H1 (cell line): ENCODE results near the gene FAM241A. TPM values are rescaled to one million over a fixed set of nuclear protein-coding genes. Genes with fewer than 3 reads are reported as not detected.
A peak's percentile ranks its signal among the peaks of the same experiment; 100 is the strongest.

Source experiments
- ASH2L ChIP-seq: fragments of 200-600, 300-600 bp; sonication (generic); IDR thresholded peaks from one replicate; pipeline ENCODE4 v1.7.1; 2017; ENCODE audit warnings: low read length
- BRCA1 ChIP-seq: IDR thresholded peaks from 2 replicates; pipeline ENCODE4 v1.6.1; 2012; ENCODE audit warnings: low read depth, low read length, improper control_type of control experiment
- CHD2 ChIP-seq: IDR thresholded peaks from 2 replicates; pipeline ENCODE4 v1.6.1; 2012; ENCODE audit warnings: low read length, improper control_type of control experiment
- CREB1 ChIP-seq: IDR thresholded peaks from 2 replicates; pipeline ENCODE4 v1.6.1; 2012; ENCODE audit warnings: inconsistent platforms
- CTBP2 ChIP-seq: IDR thresholded peaks from 2 replicates; pipeline ENCODE4 v1.7.0; 2011; ENCODE audit warnings: borderline replicate concordance, mild to moderate bottlenecking, moderate library complexity, mixed read lengths, low read length; ENCODE audit not compliant: insufficient read depth, insufficient read length
- GABPA ChIP-seq: IDR thresholded peaks from 2 replicates; pipeline ENCODE4 v1.6.1; 2011; ENCODE audit warnings: mild to moderate bottlenecking, low read length, moderate library complexity, borderline replicate concordance; ENCODE audit not compliant: insufficient read depth
- GTF2F1 ChIP-seq: IDR thresholded peaks from 2 replicates; pipeline ENCODE4 v1.6.1; 2012; ENCODE audit warnings: low read depth, low read length, improper control_type of control experiment, borderline replicate concordance
- JUN ChIP-seq: IDR thresholded peaks from 2 replicates; pipeline ENCODE4 v1.6.1; 2011; ENCODE audit warnings: low read depth, mild to moderate bottlenecking, improper control_type of control experiment, low read length
- KDM5A ChIP-seq: fragments of 200-600 bp; IDR thresholded peaks from 2 replicates; pipeline ENCODE4 v1.7.1; 2012; ENCODE audit warnings: mild to moderate bottlenecking, low read length, inconsistent platforms, mixed read lengths
- MAFK ChIP-seq: IDR thresholded peaks from 2 replicates; pipeline ENCODE4 v1.6.1; 2012; ENCODE audit warnings: low read depth, mild to moderate bottlenecking, improper control_type of control experiment, low read length
- MAX ChIP-seq: IDR thresholded peaks from 2 replicates; pipeline ENCODE4 v1.6.1; 2012; ENCODE audit warnings: inconsistent platforms
- NANOG ChIP-seq: IDR thresholded peaks from 2 replicates; pipeline ENCODE4 v1.6.1; 2011; ENCODE audit warnings: low read length, low read depth, mild to moderate bottlenecking, inconsistent platforms; ENCODE audit not compliant: insufficient read depth, poor library complexity, severe bottlenecking
- PHF8 ChIP-seq: fragments of 200-600 bp; sonication (generic); conservative IDR thresholded peaks from 2 replicates; pipeline ENCODE4 v1.7.1; 2012; ENCODE audit warnings: low read depth, mild to moderate bottlenecking, inconsistent platforms, low read length, moderate library complexity
- POLR2A ChIP-seq, 2 experiments: IDR thresholded peaks; 1 replicate in 1 of 2; 2 replicates in 1 of 2; pipeline ENCODE4 v1.6.1; 2011; ENCODE audit warnings: low read depth in 2 of 2, low read length in 2 of 2, mild to moderate bottlenecking in 2 of 2; ENCODE audit errors: control extremely low read depth in 1 of 2
- POU5F1 ChIP-seq: IDR thresholded peaks from 2 replicates; pipeline ENCODE4 v1.6.1; 2011; ENCODE audit warnings: low read depth, mild to moderate bottlenecking, low read length, moderate library complexity
- RAD21 ChIP-seq, 2 experiments: IDR thresholded peaks in 1 of 2; conservative IDR thresholded peaks in 1 of 2; 2 replicates each; pipeline ENCODE4 v1.6.1; 2011; ENCODE audit warnings: low read depth in 2 of 2, low read length in 2 of 2, improper control_type of control experiment in 1 of 2, inconsistent platforms in 1 of 2, mild to moderate bottlenecking in 1 of 2, moderate library complexity in 1 of 2
- RXRA ChIP-seq: IDR thresholded peaks from 2 replicates; pipeline ENCODE4 v1.6.1; 2011; ENCODE audit warnings: low read depth, mild to moderate bottlenecking, low read length, moderate library complexity; ENCODE audit not compliant: insufficient read depth
- SIN3A ChIP-seq, 2 experiments: IDR thresholded peaks in 1 of 2; conservative IDR thresholded peaks in 1 of 2; 2 replicates each; pipeline ENCODE4 v1.6.1; 2011 to 2012; ENCODE audit warnings: low read length in 2 of 2, improper control_type of control experiment in 1 of 2, low read depth in 1 of 2, mild to moderate bottlenecking in 1 of 2
- SRF ChIP-seq: IDR thresholded peaks from 2 replicates; pipeline ENCODE4 v1.6.1; 2011; ENCODE audit warnings: mild to moderate bottlenecking, low read depth, low read length, moderate library complexity
- polyA plus RNA-seq, 7 experiments: library from polyadenylated mRNA; depleted of rRNA in 3 of 7; stranded (reverse) in 5 of 7; unstranded in 2 of 7; fragments of >200 nt in 5 of 7; fragments of 200-250 nt in 2 of 7; gene quantifications; 1 replicate in 5 of 7; 2 replicates in 1 of 7; 4 replicates in 1 of 7; pipeline versions ENCODE4 v1.2.1 to v1.2.3, GENCODE V29; 2011 to 2013; ENCODE audit warnings: missing spikeins in 2 of 7, mixed read lengths in 2 of 7
- total RNA-seq: library from RNA; stranded (reverse); fragmentation: NEBNext Ultra II Directional; extraction: Animal tissue kit (Norgen Biotek cat#: 25700); gene quantifications from 2 replicates; pipeline ENCODE4 v1.2.1, GENCODE V29; 2021

Gene FAM241A
- total and polyA plus RNA-seq, 2 of the 8 experiments (the other 6 are each of a cell fraction or from before 2014, with no cell fraction given): 0.20 to 0.73 TPM

GRCh38 chr4:112231779-112232713 lies 86.8 kb downstream of the FAM241A start, which contains the start of gene AP1AR (continued):
- TF ChIP-seq RAD21 (IDR thresholded peaks at IDR 0.05 in 1 of 2, conservative IDR thresholded peaks at IDR 0.05 in 1 of 2; ENCODE audit: low read depth in 2 of 2, low read length in 2 of 2) (peak; percentile 15 to 29; a peak in 3 of 4 replicates), CTBP2 (no peak), CREB1 (no peak; the same call in none of the 2 replicates), GTF2F1 (no peak), NANOG (no peak), CHD2 (no peak), POLR2A (IDR thresholded peaks at IDR 0.05; ENCODE audit: control extremely low read depth in 1 of 2, low read depth in 2 of 2, low read length in 2 of 2) (peak; percentile 97 to 99), MAX (peak; percentile 84), ASH2L (peak; percentile 77), KDM5A (no peak), BRCA1 (no peak), SIN3A (conservative IDR thresholded peaks at IDR 0.05 in 1 of 2, IDR thresholded peaks at IDR 0.05 in 1 of 2; ENCODE audit: low read depth in 1 of 2, low read length in 2 of 2) (peak in 1 of 2 experiments; percentile 65; a peak in 1 of 4 replicates), SRF (no peak), JUN (no peak), POU5F1 (no peak), GABPA (no peak), MAFK (no peak), PHF8 (peak; percentile 99), RXRA (no peak)
